HepG2 (cell line): ENCODE data around the gene CCL4. TPM values are rescaled to one million over a fixed set of nuclear protein-coding genes. Genes with fewer than 3 reads are reported as not detected.

Experiments used
- ATAC-seq: fragments of 200-7000 bp; cut with Tn5 transposase; 3 replicates; pipeline ENCODE4 v1.9.1; 2020; ENCODE audit warnings: mild to moderate bottlenecking, moderate library complexity
- BruUV-seq: library from RNA; stranded (reverse); fragments of 400-500 nt; replicated peaks from 2 replicates; lab custom pipeline; 2021; lab: Mats Ljungman, UMichigan
- CTCF ChIA-PET: fragments of 300-600 bp; formaldehyde crosslinking; extraction: SDS; loops from one replicate; lab custom pipeline; 2021; ENCODE audit warnings: low total read pairs, inconsistent platforms, low intra/inter-chr PET ratio; lab: Yijun Ruan, JAX
- POLR2A ChIA-PET: fragments of 350-600 bp; sonication (Branson Sonifier 250); formaldehyde crosslinking; loops from one replicate; lab custom pipeline; 2020; ENCODE audit warnings: antibody characterized with exemption, inconsistent platforms; lab: Yijun Ruan, JAX
- DNase-seq: peaks from one replicate; pipeline ENCODE4 v3.0.0-alpha.2; 2015; ENCODE audit warnings: low spot score
- FAIRE-seq: peaks from 3 replicates; lab custom pipeline; 2011; peaks lifted over from hg19 to GRCh38; lab: Jason Lieb, UNC
- H2AFZ ChIP-seq: one replicate; pipeline ENCODE4 v1.6.1; 2011; ENCODE audit warnings: low read length, inconsistent platforms
- H3K27ac ChIP-seq: fragments of 300-600 bp; 3 replicates; pipeline ENCODE4 v1.8.0; 2011; ENCODE audit warnings: mixed run types, mild to moderate bottlenecking, mixed read lengths, low read length, inconsistent platforms; ENCODE audit not compliant: insufficient read depth; ENCODE audit errors: extremely low read length
- H3K27me3 ChIP-seq, 2 experiments: fragments of 200-600 bp in 1 of 2; 2 replicates in 1 of 2; 3 replicates in 1 of 2; pipeline versions ENCODE4 v1.6.0 to v1.8.0; 2011; ENCODE audit warnings: low read length in 2 of 2, mild to moderate bottlenecking in 2 of 2, moderate library complexity in 2 of 2, inconsistent platforms in 1 of 2; ENCODE audit not compliant: insufficient read depth in 2 of 2, control insufficient read depth in 1 of 2
- H3K36me3 ChIP-seq, 2 experiments: fragments of 200-600 bp in 1 of 2; replicated peaks in 1 of 2; 2 replicates in 1 of 2; 3 replicates in 1 of 2; pipeline versions ENCODE4 v1.5.1 to v1.8.0; 2011; ENCODE audit warnings: low read length in 2 of 2, inconsistent platforms in 1 of 2; ENCODE audit not compliant: insufficient read depth in 2 of 2, control insufficient read depth in 1 of 2
- H3K4me1 ChIP-seq: 2 replicates; pipeline ENCODE4 v1.5.1; 2012; ENCODE audit warnings: low read length, inconsistent platforms; ENCODE audit not compliant: insufficient read depth
- H3K4me2 ChIP-seq: 2 replicates; pipeline ENCODE4 v1.6.0; 2011; ENCODE audit warnings: low read depth, low read length, inconsistent platforms
- H3K4me3 ChIP-seq, 3 experiments: fragments of 200-600 bp in 1 of 3; sonication (generic), shearing (Covaris generic) in 1 of 3; replicated peaks in 1 of 3; 2 replicates each; pipeline ENCODE4 v1.5.1; 2011 to 2016; ENCODE audit warnings: low read length in 3 of 3, inconsistent platforms in 2 of 3, low read depth in 2 of 3, mild to moderate bottlenecking in 2 of 3, control low read depth in 1 of 3, mixed read lengths in 1 of 3; ENCODE audit not compliant: insufficient read depth in 1 of 3
- H3K79me2 ChIP-seq: one replicate; pipeline ENCODE4 v1.6.1; 2011; ENCODE audit warnings: low read length, inconsistent platforms; ENCODE audit not compliant: insufficient read depth
- H3K9ac ChIP-seq: 2 replicates; pipeline ENCODE4 v1.6.0; 2011; ENCODE audit warnings: mild to moderate bottlenecking, low read depth, low read length, inconsistent platforms; ENCODE audit not compliant: insufficient read depth
- H3K9me3 ChIP-seq: 2 replicates; pipeline ENCODE4 v1.5.1; 2012; ENCODE audit warnings: mild to moderate bottlenecking, low read length
- H4K20me1 ChIP-seq: 2 replicates; pipeline ENCODE4 v1.6.0; 2011; ENCODE audit warnings: inconsistent platforms, mild to moderate bottlenecking, low read length, moderate library complexity; ENCODE audit not compliant: insufficient read depth
- ATF7-NPFF ChIP-seq: sonication (generic); formaldehyde crosslinking; IDR thresholded peaks from 2 replicates; pipeline ENCODE4 v1.8.1; 2023; ENCODE audit warnings: mild to moderate bottlenecking, low read depth, missing genetic modification reagents, moderate library complexity
- ATRX ChIP-seq: sonication (generic); formaldehyde crosslinking; IDR thresholded peaks from 2 replicates; pipeline ENCODE4 v1.4.0; 2020; ENCODE audit warnings: missing genetic modification reagents, borderline replicate concordance
- BCL3 ChIP-seq: sonication (generic); formaldehyde crosslinking; IDR thresholded peaks from 2 replicates; pipeline ENCODE4 v1.5.1; 2020; ENCODE audit warnings: mild to moderate bottlenecking, missing genetic modification reagents, moderate library complexity
- CSRNP2 ChIP-seq: sonication (generic); formaldehyde crosslinking; conservative IDR thresholded peaks from 2 replicates; pipeline ENCODE4 v1.8.0; 2022; ENCODE audit warnings: low read depth, missing genetic modification reagents
- HIVEP1 ChIP-seq: sonication (generic); formaldehyde crosslinking; IDR thresholded peaks from 2 replicates; pipeline ENCODE4 v1.4.0; 2020; ENCODE audit warnings: mild to moderate bottlenecking, missing genetic modification reagents
- MED1 ChIP-seq: sonication (generic); formaldehyde crosslinking; IDR thresholded peaks from 2 replicates; pipeline ENCODE4 v1.4.0; 2020; ENCODE audit warnings: missing genetic modification reagents
- PBX2 ChIP-seq: IDR thresholded peaks from 2 replicates; pipeline ENCODE4 v1.6.1; 2016; ENCODE audit warnings: control low read depth
- POLR2G ChIP-seq: fragments of 200-400 bp; formaldehyde crosslinking; IDR thresholded peaks from 2 replicates; pipeline ENCODE4 v1.6.1; 2018; ENCODE audit warnings: mild to moderate bottlenecking, low read depth, low read length, moderate library complexity
- PTBP1 ChIP-seq: fragments of 200-400 bp; formaldehyde crosslinking; IDR thresholded peaks from 2 replicates; pipeline ENCODE4 v1.6.1; 2018; ENCODE audit warnings: low read length, low read depth; ENCODE audit not compliant: poor library complexity, severe bottlenecking
- RFXANK ChIP-seq: IDR thresholded peaks from 2 replicates; pipeline ENCODE4 v1.6.1; 2016
- SMARCE1 ChIP-seq: fragments of 450-650 bp; IDR thresholded peaks from 2 replicates; pipeline ENCODE4 v1.6.1; 2017; ENCODE audit warnings: borderline replicate concordance
- ZIK1 ChIP-seq: sonication (generic); formaldehyde crosslinking; IDR thresholded peaks from 2 replicates; pipeline ENCODE4 v1.5.0; 2020; ENCODE audit warnings: mild to moderate bottlenecking, low read depth, missing genetic modification reagents, borderline replicate concordance
- ZNF276 ChIP-seq: sonication (generic); formaldehyde crosslinking; IDR thresholded peaks from 2 replicates; pipeline ENCODE4 v1.4.0; 2020; ENCODE audit warnings: mild to moderate bottlenecking, low read depth, missing genetic modification reagents
- ZNF280B ChIP-seq: sonication (generic); formaldehyde crosslinking; IDR thresholded peaks from 2 replicates; pipeline ENCODE4 v1.5.0; 2020; ENCODE audit warnings: missing genetic modification reagents, mild to moderate bottlenecking, borderline replicate concordance
- ZNF644 ChIP-seq: IDR thresholded peaks from 2 replicates; pipeline ENCODE4 v1.6.1; 2016; ENCODE audit warnings: low read depth
- ZNF674 ChIP-seq: sonication (generic); formaldehyde crosslinking; IDR thresholded peaks from 2 replicates; pipeline ENCODE4 v1.5.0; 2020; ENCODE audit warnings: low read depth, mild to moderate bottlenecking, missing genetic modification reagents
- ZSCAN20 ChIP-seq: sonication (generic); formaldehyde crosslinking; IDR thresholded peaks from 2 replicates; pipeline ENCODE4 v1.4.0; 2020; ENCODE audit warnings: missing genetic modification reagents, mild to moderate bottlenecking, borderline replicate concordance
- WGBS: methylation state at CpG from one replicate; pipeline ENCODE4 v1.1.6; 2017; ENCODE audit warnings: low lambda C conversion rate; 5-methylcytosine and 5-hydroxymethylcytosine counted together
- in situ Hi-C: cut with HindIII; loops from 2 replicates; pipeline ENCODE4 v1.10.0; 2017; ENCODE audit warnings: low pct_unique_long_range_greater_than_20kb; ENCODE audit not compliant: extremely low pct_ligation_motif_present
- intact Hi-C: fragments of 100-400 bp; cut with micrococcal nuclease; formaldehyde crosslinking; loops from one replicate; pipeline ENCODE4 v1.10.0; 2022; ENCODE audit not compliant: unreplicated experiment
- polyA plus RNA-seq, 8 experiments: library from polyadenylated mRNA; depleted of rRNA in 3 of 8; stranded (reverse) in 7 of 8; unstranded in 1 of 8; fragments of >200 nt; fragmentation: Illumina TruSeq in 4 of 8; extraction: Trizol in 4 of 8; gene quantifications; 2 replicates each; pipeline versions ENCODE4 v1.2.1 to v1.2.3, GENCODE V29; 2011 to 2016; ENCODE audit warnings: low read depth in 4 of 8, missing spikeins in 1 of 8, mixed read lengths in 1 of 8; ENCODE audit not compliant: insufficient read depth in 1 of 8
- total RNA-seq, 5 experiments: library from RNA; depleted of rRNA; stranded (reverse); fragments of >200 nt; fragmentation: Illumina TruSeq; extraction: Trizol; gene quantifications; 2 replicates each; pipeline ENCODE4 v1.2.3, GENCODE V29; 2016; ENCODE audit warnings: low read depth in 1 of 5

Gene CCL4
- total and polyA plus RNA-seq, 2 of the 13 experiments (the other 11 are each of a cell fraction or from before 2014, with no cell fraction given): not detected

- TF ChIP-seq PBX2 (CRISPR knock-in tag) (no peak), SMARCE1 (no peak)
Observed at GRCh38 chr17:36135465-36135864, 31.8 kb downstream of the CCL4 start (continued).

- peaks cover 20% of the 10 kb centered on the region for H3K4me1 ChIP-seq
- in situ Hi-C loops: no loop called here
- ChIA-PET CTCF (no interaction called here), POLR2A (no interaction called here)
- H3K4me2 ChIP-seq: no peak overlapping the region
- no peak for ATAC-seq
- H3K4me3 ChIP-seq: no peak overlapping the region
- H3K27me3 ChIP-seq: no peaks in the 10 kb centered on the region
- no peak for FAIRE-seq
- H3K79me2 ChIP-seq: no peaks in the 10 kb centered on the region
- no peak overlapping the region for H3K27ac ChIP-seq
- no peaks in the 10 kb centered on the region for H4K20me1 ChIP-seq
- WGBS: 0% methylated on average over 1 of the region's 1 CpG
- H3K9ac ChIP-seq: no peak overlapping the region
- intact Hi-C loops: no loop called here
- BruUV-seq: no TSS peak
- no peak for DNase-seq
- H3K36me3 ChIP-seq: no peaks in the 10 kb centered on the region
- H2AFZ ChIP-seq: no peak overlapping the region
- no peaks in the 10 kb centered on the region for H3K9me3 ChIP-seq
- TF ChIP-seq ATF7-NPFF (CRISPR knock-in tag) (no peak), MED1 (CRISPR knock-in tag) (no peak), ATRX (CRISPR knock-in tag) (no peak), ZNF674 (no peak), HIVEP1 (no peak), ZSCAN20 (CRISPR knock-in tag) (no peak), RFXANK (CRISPR knock-in tag) (no peak), BCL3 (CRISPR knock-in tag) (no peak), ZIK1 (CRISPR knock-in tag) (no peak), ZNF644 (CRISPR knock-in tag) (no peak), ZNF276 (no peak), CSRNP2 (CRISPR knock-in tag) (no peak), ZNF280B (no peak), POLR2G (no peak), PTBP1 (no peak)
Observed at GRCh38 chr17:36136036-36136435, 32.4 kb downstream of the CCL4 start.
